ENCODE data around the gene MICAL3. TPM values are rescaled to one million over a fixed set of nuclear protein-coding genes. Genes with fewer than 3 reads are reported as not detected.

MICAL3 gene
- polyA plus RNA-seq, 3 donors, result 0.23 to 0.84 TPM; not detected in 1

DNA sequence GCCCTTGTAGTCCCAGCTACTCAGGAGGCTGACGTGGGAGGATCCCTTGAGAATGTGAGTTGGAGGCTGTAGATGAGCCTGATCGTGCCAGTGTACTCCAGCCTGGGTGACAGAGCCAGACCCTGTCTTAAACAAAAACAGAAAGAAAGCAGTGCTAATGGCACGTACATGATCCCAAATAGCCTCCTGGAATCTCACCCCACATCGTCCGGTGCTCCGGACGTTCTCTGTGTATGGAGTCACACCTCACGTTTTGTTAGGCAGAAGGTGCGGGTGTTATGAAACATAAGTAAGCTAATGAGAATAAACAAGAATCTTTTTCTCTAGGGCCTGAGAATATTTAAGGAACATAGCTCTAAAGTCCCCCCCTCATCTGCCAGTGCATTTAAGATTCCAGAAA, 23.7 kb upstream of the MICAL3 start:
- TF ChIP-seq, protein P1, sequence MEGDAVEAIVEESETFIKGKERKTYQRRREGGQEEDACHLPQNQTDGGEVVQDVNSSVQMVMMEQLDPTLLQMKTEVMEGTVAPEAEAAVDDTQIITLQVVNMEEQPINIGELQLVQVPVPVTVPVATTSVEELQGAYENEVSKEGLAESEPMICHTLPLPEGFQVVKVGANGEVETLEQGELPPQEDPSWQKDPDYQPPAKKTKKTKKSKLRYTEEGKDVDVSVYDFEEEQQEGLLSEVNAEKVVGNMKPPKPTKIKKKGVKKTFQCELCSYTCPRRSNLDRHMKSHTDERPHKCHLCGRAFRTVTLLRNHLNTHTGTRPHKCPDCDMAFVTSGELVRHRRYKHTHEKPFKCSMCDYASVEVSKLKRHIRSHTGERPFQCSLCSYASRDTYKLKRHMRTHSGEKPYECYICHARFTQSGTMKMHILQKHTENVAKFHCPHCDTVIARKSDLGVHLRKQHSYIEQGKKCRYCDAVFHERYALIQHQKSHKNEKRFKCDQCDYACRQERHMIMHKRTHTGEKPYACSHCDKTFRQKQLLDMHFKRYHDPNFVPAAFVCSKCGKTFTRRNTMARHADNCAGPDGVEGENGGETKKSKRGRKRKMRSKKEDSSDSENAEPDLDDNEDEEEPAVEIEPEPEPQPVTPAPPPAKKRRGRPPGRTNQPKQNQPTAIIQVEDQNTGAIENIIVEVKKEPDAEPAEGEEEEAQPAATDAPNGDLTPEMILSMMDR (IDR thresholded peaks at IDR 0.05), result no peak
- Mint-ChIP-seq H3K36me3 (no peaks in the 10 kb centered on the region), H3K27me3 (ENCODE audit: low read depth in 3 of 3) (peaks cover 12 to 20% (median 14%) of the 10 kb centered on the region in 3 donors), H3K4me3 (no peak overlapping the region), H3K4me1 (peaks cover 7% of the 10 kb centered on the region), H3K9me3 (peaks cover 0 to 2% (median 0%) of the 10 kb centered on the region in 7 donors), H3K27ac (peak overlapping the region in 1 of 7 donors; percentile 45)
- Histone ChIP-seq H3K9me3 (replicated peaks in 1 of 2; ENCODE audit: control insufficient read depth in 1 of 2, insufficient read depth in 1 of 2, low read length in 2 of 2) (no peaks in the 10 kb centered on the region), H3K27ac (ENCODE audit: low read depth in 1 of 2, low read length in 2 of 2) (no peak overlapping the region), H3K4me2 (replicated peaks; ENCODE audit: extremely low read depth, low read length, poor library complexity, severe bottlenecking) (no peak overlapping the region), H3K27me3 (ENCODE audit: control insufficient read depth in 2 of 2, insufficient read depth in 2 of 2, low read length in 2 of 2) (peaks cover 0 to 8% of the 10 kb centered on the region in 2 donors), H2AFZ (ENCODE audit: insufficient read depth, low read depth, low read length, poor library complexity, severe bottlenecking) (peak overlapping the region; percentile 35), H3K4me1 (ENCODE audit: control insufficient read depth in 1 of 2, insufficient read depth in 2 of 2, low read length in 2 of 2) (no peaks in the 10 kb centered on the region), H3K4me3 (replicated peaks in 1 of 3; ENCODE audit: low read depth in 2 of 3, low read length in 3 of 3) (no peak overlapping the region), H3K9ac (ENCODE audit: insufficient read depth, low read length, poor library complexity, severe bottlenecking) (no peak overlapping the region), H3K79me2 (ENCODE audit: insufficient read depth, low read length) (no peaks in the 10 kb centered on the region), H4K20me1 (ENCODE audit: insufficient read depth, low read length) (no peaks in the 10 kb centered on the region), H3K36me3 (replicated peaks in 1 of 2; ENCODE audit: control insufficient read depth in 1 of 2, insufficient read depth in 2 of 2, low read length in 2 of 2) (no peaks in the 10 kb centered on the region)
- DNase-seq, result no peak
- WGBS (ENCODE audit: insufficient coverage), result 86% methylated on average over 1 of the region's 9 CpGs
- intact Hi-C loops (cut with micrococcal nuclease), result no loop called here

DNA sequence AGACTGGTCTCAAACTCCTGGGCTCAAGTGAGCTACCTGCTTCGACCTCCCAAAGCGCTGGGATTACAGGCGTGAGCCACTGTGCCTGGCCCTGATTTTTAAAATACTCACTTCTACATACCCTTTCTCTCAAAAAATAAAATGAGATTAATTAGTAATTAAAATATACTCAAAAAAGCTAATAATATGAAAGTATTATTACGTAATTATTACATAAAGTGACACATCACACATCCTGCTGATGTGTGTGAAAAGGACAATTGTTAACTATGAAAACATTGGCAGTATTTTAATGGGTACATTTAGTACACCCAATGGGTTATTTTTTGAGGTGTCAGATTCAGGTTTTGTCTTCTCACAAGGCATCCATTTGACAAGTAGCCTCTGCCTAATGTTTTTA, 21.4 kb upstream of the MICAL3 start:
- Histone ChIP-seq H2AFZ (ENCODE audit: insufficient read depth, low read depth, low read length, poor library complexity, severe bottlenecking) (no peak overlapping the region), H3K4me3 (replicated peaks in 1 of 3; ENCODE audit: low read depth in 2 of 3, low read length in 3 of 3) (no peak overlapping the region), H3K27me3 (ENCODE audit: control insufficient read depth in 2 of 2, insufficient read depth in 2 of 2, low read length in 2 of 2) (peaks cover 0 to 8% of the 10 kb centered on the region in 2 donors), H3K9me3 (replicated peaks in 1 of 2; ENCODE audit: control insufficient read depth in 1 of 2, insufficient read depth in 1 of 2, low read length in 2 of 2) (no peaks in the 10 kb centered on the region), H3K4me2 (replicated peaks; ENCODE audit: extremely low read depth, low read length, poor library complexity, severe bottlenecking) (no peak overlapping the region), H3K9ac (ENCODE audit: insufficient read depth, low read length, poor library complexity, severe bottlenecking) (no peak overlapping the region), H3K79me2 (ENCODE audit: insufficient read depth, low read length) (no peaks in the 10 kb centered on the region), H3K36me3 (replicated peaks in 1 of 2; ENCODE audit: control insufficient read depth in 1 of 2, insufficient read depth in 2 of 2, low read length in 2 of 2) (no peaks in the 10 kb centered on the region), H3K27ac (ENCODE audit: low read depth in 1 of 2, low read length in 2 of 2) (no peak overlapping the region), H3K4me1 (ENCODE audit: control insufficient read depth in 1 of 2, insufficient read depth in 2 of 2, low read length in 2 of 2) (no peaks in the 10 kb centered on the region), H4K20me1 (ENCODE audit: insufficient read depth, low read length) (no peaks in the 10 kb centered on the region)
- WGBS (ENCODE audit: insufficient coverage), result no CpG with 5 or more reads among the region's 4 CpGs
- H3K36me3 Mint-ChIP-seq, result no peaks in the 10 kb centered on the region
- H3K9me3 Mint-ChIP-seq, result peaks cover 0 to 6% (median 0%) of the 10 kb centered on the region in 7 donors
- no peak overlapping the region for H3K27ac Mint-ChIP-seq
- intact Hi-C loops (cut with micrococcal nuclease), result no loop called here
- H3K4me3 Mint-ChIP-seq, result no peak overlapping the region
- DNase-seq, result no peak
- peaks cover 7% of the 10 kb centered on the region for H3K4me1 Mint-ChIP-seq
- peaks cover 8 to 19% (median 14%) of the 10 kb centered on the region in 3 donors for H3K27me3 Mint-ChIP-seq (ENCODE audit: low read depth in 3 of 3)
- TF ChIP-seq, protein P1 (IDR thresholded peaks at IDR 0.05), result no peak

Measured in CD14-positive monocyte (primary cell).